Purkinje cell (primary cell): Measurements from ENCODE around the gene CAMLG. TPM values are rescaled to one million over a fixed set of nuclear protein-coding genes. Genes with fewer than 3 reads are reported as not detected.

Source experiments
- polyA plus RNA-seq: library from polyadenylated mRNA; unstranded; fragments of >200 nt; fragmentation: Nextera tagmentation; gene quantifications from 2 replicates; pipeline ENCODE4 v1.2.1, GENCODE V29; 2014

The CAMLG gene
- polyA plus RNA-seq: 122 and 148 TPM in 2 replicates

GRCh38 chr5:134738133-134738962 is at the start of gene CAMLG:
TSS of gene CAMLG (plus strand) at chr5:134738548. CDS start at chr5:134738621, 73 bp downstream.

GRCh38 chr5:134758504-134759341 is 20.4 kb downstream of the CAMLG start, which contains the start of gene DDX46:
TSS of gene DDX46 (plus strand) at chr5:134758779. CDS start at chr5:134758939, 160 bp downstream.

Other genes starting within 250 kb of the CAMLG start
- 1.0 and 2.7 TPM in 2 replicates for gene JADE2, start 212.9 kb upstream of the CAMLG start, polyA plus RNA-seq
- 148 and 177 TPM in 2 replicates for gene SAR1B, start 105.7 kb upstream of the CAMLG start, polyA plus RNA-seq
- 5.3 and 6.6 TPM in 2 replicates for gene SEC24A, start 89.8 kb upstream of the CAMLG start, polyA plus RNA-seq
- gene DDX46, start 20.2 kb downstream of the CAMLG start, polyA plus RNA-seq: 33.1 and 35.5 TPM in 2 replicates
- 35.8 and 38.5 TPM in 2 replicates for gene C5orf24, start 107.4 kb downstream of the CAMLG start, polyA plus RNA-seq
- gene TXNDC15, start 135.8 kb downstream of the CAMLG start, polyA plus RNA-seq: 93.7 and 99.4 TPM in 2 replicates
- 4.4 and 5.6 TPM in 2 replicates for gene PCBD2, start 166.6 kb downstream of the CAMLG start, polyA plus RNA-seq
- gene CATSPER3, start 229.4 kb downstream of the CAMLG start, polyA plus RNA-seq: not detected in 2 replicates